GM21526 (cell line): ENCODE results near the gene ZNF764.
"Not testable (repeated sequence)": the region's sequence is repeated elsewhere in the genome, so short reads cannot be mapped to it uniquely, and the experiment has no call there.

ENCODE experiments used
- ATAC-seq: cut with Tn5 transposase; IDR thresholded peaks from one replicate; pipeline ENCODE4 v1.9.1; 2021; ENCODE audit warnings: moderate library complexity; ENCODE audit not compliant: unreplicated experiment, low FRiP score

Gene ZNF764

DNA sequence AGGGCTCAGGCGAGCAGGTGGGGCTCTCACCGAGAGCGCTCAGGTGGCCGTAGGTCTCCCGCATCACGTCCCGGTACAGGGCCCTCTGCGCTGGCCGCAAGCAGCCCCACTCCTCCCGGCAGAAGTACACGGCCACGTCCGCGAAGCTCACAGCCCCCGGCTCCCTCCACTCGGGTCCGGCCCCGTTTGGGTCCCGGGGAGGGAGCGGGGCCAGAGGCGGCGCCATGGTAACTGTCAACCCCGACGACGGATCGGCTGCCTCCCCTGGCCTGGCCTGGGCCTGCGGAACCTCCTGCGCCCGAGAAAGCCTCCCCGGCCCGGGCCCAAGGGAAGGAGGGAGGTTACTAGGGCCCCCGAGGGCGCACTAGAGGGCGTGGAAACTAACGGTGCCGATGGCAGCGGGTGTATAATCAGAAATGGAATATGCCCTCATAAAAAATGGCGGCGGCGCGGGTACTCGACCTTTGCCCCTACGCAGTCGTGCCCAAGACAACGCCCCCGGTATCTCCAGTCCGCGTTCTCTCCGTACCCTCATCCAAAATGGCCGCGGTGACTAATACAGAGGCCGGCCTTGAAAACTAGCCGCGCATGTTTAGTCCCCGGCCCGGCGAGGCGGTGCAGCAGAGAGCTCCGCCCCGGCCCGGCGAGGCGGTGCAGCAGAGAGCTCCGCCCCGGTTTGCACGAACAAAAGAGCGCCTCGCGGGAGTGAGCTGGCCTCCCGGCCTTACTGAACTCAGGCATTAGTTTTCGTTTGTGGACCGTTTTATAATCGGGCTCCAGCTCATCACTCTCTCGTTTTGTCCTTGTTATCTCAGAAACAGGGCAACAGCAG, at the start of gene ZNF764:
Gene ZNF764, minus strand, starts transcription at position 418 of the 832 bp plus-strand sequence. Its CDS starts 192 bp downstream, at position 226.
- ATAC-seq: peak; percentile 73

DNA sequence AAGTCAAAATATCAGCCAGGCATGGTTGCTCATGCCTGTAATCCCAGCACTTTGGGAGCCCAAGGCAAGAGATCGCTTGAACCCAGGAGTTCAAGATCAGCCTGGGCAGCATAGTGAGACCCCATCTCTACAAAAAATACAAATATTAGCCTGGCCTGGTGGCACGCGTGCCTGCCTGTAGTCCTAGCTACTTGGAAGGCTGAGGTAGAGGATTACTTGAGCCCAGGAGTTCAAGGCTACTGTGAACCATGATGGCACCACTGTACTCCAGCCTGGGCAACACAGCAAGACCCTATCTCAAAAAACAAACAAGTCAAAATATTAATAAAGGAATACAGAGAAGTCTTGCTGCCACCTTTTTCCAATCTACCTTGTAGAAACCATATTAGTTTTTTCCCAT, 47.8 kb upstream of the ZNF764 start:
- ATAC-seq: no peak

DNA sequence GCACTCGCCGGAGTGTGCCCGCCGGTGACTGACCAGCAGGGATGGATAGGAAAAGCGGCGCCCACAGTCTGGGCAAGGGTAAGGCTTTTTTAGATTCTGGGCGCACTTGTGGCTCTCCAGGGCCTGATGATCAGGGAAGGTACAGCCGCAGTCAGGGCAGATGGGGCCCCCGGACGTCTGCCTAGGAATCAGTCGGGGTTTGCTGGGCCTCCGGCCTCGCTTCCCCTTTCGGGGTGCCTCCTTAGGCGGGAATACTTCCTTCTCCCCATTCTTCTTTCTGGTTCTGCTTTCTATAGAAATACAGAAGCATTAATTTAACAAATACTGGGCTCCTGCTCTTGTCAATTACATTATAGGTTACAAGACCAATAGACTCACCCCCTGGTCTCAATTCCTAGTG, 47.0 kb upstream of the ZNF764 start:
- ATAC-seq: no peak

DNA sequence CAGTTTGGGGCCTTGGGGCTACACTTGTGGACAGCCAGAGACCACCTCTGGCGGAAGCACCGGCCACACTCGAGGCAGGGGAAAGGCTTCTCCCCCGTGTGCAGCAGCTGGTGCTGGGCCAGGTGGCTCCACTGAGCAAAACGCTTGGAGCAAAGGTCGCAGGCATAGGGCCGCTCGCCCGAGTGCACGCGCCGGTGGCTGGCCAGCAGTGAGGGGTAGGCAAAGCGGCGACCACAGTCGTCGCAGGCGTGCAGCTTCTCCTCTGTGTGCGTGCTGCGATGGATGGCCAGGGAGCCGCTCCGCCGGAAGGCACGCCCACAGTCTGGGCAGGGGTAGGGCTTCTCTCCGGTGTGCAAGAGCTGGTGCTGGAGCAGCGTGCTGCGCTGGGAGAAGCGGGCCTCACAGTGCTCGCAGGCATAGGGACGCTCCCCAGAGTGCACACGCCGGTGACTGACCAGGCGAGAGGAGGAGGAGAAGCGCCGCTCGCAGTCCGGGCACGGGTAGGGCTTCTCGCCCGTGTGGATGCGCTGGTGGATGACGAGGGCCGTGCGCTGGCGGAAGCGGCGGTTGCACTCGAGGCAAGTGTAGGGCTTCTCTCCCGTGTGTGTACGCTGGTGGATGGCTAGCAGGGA, 46.3 kb upstream of the ZNF764 start:
- ATAC-seq: no peak

DNA sequence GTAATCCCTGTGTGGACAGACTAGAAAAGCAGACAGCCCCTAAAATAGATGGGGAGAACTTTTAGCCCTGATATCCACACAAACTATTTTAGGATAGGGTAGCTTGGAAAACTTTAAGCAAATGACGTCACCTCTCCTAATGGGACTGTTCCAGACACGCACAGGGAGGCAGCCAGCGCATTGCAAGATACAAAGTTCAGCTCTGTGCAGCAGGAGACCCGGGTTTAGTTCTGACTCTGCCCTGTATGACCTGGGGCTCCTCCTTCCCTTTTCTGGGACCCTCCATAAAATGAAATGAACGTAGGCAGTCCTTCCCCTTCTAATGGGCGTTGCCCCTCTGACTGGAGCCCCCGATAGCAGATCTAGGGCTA, 45.8 kb upstream of the ZNF764 start:
- ATAC-seq: no peak

DNA sequence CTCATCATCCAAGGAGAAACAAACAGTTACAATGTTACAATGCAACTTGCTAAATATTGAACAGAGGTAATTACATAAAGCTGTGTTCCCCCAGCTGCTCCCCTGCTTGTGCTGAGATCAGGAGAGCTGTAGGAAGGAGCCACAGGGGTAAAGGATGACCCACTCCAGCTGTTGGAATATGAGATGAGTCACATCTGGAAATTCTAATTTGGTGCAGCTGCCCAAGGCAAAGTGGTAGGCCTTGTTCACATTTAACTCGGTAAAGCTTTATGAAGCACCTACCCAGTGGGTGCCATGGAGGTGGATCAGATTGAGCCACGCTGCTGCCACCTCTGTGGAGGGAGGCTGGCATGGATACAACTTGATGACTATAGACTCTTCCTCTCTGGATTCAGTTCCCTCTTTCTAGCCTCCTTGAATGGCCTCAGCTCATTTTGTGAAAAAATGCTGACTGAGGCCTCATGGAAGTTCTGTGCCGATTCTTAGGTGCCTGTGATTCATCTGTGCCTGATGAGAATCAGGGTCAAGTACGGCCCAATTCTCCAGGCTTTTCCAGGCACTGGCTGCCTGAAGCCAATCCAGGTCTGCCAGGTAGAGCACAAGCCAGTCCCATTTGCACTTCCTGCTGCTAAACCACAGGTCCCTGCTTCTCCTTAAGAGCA, 44.6 kb upstream of the ZNF764 start:
- no peak for ATAC-seq

DNA sequence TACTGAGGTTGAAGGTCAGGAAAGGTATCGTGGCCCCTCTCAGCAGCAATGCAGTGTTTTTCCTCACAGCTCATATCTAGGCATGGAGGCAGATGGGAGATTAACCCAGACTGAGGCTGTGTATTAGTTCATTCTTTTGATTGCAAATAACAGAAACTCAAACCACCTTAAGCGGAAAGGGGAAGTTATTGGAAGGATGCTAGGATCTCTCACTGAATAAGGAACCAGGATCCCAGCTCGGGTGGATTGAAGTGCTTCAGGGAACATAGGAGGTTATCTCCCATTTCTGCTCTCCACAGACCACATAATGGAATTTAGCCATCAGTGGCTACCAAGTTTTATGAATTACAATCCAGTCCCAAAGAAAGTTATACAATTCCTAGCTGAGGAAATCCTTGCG, 43.8 kb upstream of the ZNF764 start:
- no peak for ATAC-seq

DNA sequence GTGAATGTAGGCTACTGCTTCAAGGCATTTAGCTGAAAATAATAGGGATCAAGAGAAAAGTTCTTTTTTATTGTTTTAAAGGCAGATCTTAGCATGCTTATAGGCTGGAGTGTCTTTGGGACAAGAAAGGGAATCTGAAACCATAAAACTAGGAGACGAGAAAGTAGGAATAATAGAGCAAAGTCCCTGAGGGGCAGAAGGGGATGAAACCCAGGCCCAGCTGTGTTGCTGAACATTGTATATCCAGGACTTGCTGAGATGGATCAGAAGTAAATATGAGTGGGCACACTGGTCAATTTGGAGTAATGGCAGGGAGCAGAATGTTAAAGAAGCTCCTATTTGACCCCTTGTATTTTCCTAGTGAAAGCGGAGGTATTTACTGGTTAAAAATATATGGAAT, 42.8 kb upstream of the ZNF764 start:
- no peak for ATAC-seq

DNA sequence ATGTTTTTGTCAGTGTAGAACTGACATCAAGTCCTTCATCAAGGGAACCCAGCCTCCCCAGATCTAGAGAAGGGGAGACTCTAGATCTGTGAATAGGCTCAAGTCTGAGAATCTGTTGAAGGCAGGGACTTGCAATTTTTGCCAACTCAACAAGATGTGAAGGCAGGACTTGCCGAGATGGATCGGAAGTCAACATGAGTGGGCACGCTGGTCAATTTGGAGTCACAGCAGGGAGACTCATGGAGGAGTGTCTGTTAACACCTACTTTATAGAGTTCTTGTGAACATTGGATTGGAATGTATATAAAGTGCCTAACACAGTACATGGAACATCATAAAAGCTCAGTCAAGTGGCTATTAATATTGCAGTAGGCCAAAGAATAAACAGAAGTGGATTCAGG, 42.0 kb upstream of the ZNF764 start:
- ATAC-seq: no peak

DNA sequence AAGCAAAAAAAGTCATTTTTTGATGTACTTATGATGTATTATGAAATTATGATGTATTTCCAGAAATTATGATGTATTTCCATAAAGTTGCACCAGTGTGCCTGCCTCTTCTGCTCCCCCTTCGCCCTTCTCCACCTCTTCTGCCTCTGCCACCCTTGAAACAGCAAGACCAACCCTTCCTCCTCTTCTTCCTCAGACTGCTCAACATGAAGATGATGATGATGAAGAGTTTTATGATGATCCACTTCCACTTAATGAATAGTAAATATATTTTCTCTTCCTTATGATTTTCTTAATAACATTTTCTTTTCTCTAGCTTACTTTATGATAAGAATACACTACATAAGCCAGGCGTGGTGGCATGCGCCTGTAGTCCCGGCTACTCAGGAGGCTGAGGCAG, 34.7 kb upstream of the ZNF764 start:
- ATAC-seq: no peak

DNA sequence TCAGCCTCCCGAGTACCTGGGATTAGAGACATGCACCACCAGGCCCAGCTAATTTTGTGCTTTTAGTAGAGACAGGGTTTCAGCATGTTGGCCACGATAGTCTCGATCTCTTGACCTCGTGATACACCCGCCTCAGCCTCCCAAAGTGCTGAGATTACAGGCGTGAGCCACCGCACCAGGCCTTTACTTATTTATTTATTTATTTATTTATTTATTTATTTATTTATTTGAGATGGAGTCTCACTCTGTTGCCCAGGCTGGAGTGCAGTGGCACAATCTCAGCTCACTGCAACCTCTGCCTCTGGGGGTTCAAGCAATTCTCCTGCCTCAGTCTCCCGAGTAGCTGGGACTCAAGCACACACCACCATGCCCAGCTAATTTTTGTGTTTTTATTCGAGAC, 32.7 kb upstream of the ZNF764 start:
- not testable (repeated sequence) for ATAC-seq

DNA sequence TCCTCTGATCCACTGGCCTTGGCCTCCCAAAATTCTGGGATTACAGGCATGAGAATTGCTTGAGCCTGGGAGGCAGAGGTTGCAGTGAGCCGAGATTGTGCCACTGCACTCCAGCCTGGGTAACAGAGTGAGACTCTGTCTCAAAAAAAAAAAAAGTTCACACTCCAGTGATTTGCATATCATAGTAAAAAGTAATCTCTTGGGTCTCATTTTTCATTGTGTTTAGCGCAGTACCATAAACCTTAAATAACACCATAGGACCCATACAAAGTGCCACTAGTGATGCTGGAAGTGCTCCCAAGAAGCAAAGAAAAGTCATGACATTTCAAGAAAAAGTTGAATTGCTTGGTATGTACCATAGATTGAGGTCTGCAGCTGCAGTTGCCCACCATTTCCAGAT, 31.4 kb upstream of the ZNF764 start:
- not testable (repeated sequence) for ATAC-seq

DNA sequence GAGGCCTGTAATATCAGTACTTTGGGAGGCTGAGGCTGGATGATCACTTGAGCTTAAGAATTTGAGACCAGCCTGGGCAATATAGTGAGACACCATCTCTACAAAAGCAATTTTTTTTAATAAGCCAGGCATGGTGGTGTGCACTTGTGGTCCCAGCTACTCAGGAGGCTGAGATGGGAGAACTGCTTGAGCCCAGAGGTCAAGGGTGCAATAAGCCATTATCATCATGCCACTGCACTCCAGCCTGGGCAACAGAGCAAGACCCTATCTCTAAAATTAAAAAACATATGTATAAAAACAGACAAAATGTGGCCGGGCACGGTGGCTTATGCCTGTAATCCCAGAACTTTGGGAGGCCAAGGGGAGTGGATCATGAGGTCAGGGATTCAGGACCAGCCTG, 30.5 kb upstream of the ZNF764 start:
- ATAC-seq: no peak

DNA sequence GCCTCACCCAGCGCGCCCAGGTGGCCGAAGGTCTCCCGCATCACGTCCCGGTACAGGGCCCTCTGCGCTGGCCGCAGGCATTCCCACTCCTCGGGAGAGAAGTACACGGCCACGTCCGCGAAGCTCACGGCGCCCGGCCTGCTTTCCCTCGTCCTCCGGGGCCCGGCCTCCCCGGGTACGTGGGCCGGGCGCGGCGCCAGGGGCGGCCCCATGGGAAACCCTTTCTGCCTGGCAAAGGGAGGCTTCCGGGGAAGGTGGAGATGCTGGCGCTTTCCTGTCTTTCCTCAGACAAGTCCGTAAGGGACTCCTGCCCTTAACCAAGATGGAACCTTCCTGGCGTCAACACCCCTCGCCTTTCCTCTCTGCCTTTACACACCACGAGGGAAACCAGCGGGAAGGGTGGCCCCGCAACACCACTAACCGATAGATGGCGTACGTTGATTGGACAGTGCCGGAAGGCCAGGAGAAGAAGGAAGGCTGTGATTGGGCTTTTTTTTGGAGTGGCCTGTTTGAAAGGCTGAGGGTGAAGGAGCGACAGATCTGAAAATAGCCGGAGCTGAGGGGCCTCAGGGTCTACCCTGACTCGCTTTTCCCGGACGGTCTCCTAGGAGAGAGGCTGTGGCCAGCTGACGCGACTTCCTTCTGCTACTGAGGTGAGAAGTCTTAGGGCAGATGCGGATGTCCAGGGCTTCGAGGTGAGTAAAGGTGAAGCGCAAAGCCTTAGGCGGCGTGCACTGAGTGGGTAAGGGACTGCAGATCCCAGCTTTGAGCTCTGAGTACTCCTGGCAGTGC, 27.4 kb upstream of the ZNF764 start, which contains the start of gene ZNF785:
Gene ZNF785, minus strand, starts transcription at position 298 of the 792 bp plus-strand sequence. Its CDS starts 86 bp downstream, at position 212.
- ATAC-seq: peak; percentile 79

DNA sequence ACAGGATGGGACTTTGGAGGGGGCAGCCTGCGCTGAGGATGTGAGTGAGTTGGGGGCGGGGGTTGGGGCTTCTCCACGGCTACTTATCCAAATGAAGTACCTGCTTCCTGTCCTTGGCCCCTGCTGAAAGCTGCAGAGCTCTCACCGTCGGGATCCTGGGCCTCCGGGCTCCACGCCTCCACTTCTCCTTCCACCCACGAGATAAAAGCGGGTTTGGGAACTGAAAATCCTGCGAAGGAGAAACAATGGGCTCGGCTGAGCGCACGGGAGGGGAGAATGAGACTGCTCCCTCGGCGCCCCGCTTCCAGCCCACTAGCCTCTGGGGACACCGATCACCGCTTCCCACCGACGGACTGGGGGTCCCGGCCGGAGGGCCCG, 26.8 kb upstream of the ZNF764 start:
- ATAC-seq: peak; percentile 26

DNA sequence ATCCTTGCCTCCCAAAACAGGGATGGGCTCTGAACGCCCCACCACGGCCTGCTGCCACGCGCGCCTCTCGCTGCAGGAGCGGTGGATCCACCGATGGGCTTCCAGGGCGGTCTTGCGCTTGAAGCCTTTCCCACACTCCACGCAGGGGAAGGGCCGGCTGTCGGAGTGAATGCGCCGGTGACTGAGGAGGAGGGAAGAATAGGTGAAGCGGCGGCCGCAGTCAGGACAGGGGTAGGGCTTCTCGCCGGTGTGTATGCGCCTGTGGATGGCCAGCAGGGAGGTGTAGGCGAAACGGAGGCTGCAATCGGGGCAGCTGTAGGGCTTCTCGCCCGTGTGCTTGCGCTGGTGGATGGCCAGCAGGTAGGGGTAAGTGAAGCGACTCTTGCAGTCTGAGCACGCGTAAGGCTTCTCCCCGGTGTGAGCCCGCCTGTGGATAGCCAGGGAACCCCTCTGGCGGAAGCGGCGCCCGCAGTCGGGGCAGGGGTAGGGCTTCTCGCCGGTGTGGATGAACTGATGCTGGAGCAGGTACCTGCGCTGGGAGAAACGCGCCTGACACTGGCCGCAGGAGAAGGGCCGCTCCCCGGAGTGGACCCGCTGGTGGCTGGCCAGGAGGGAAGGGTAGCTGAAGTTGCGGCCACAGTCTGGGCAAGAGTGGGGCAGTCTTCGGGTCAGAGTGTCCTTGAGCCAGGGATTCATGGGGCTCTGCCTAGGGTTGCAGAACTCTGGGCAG, 24.6 kb upstream of the ZNF764 start:
- no peak for ATAC-seq

DNA sequence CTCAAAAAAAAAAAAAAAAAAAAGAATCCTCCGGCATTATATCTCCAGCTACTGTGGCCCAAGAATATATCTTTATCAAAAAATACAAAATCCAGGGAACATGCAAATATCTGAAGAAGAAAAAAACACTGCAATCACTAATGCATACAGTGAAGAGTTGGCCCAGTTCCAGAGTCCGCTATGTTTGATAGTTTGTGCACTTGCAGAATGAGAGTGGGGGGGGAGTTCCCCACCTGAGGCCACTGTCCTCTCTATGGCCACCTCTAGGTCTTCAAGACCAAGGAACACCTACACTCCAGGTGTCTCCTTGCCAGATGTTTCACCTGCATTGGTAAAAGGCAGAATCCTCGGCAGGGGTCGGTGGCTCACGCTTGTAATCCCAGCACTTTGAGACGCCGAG, 23.3 kb upstream of the ZNF764 start:
- no peak for ATAC-seq

DNA sequence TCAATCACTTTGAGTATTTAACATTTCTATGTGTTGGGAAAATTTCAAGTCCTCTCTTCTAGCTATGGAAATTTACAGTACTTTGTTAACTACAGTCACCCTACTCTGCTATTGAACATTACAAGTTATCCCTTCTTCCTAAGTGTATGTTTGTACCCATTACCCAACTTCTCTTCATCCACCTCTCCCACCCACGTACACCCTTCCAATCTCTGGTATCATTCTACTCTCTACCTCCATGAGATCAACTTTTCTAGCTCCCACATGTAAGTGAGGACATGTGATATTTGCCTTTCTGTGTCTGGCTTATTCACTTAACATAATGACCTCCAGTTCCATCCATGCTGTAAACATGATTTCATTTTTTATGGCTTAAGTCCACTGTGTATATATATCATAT, 16.5 kb upstream of the ZNF764 start:
- ATAC-seq: no peak

DNA sequence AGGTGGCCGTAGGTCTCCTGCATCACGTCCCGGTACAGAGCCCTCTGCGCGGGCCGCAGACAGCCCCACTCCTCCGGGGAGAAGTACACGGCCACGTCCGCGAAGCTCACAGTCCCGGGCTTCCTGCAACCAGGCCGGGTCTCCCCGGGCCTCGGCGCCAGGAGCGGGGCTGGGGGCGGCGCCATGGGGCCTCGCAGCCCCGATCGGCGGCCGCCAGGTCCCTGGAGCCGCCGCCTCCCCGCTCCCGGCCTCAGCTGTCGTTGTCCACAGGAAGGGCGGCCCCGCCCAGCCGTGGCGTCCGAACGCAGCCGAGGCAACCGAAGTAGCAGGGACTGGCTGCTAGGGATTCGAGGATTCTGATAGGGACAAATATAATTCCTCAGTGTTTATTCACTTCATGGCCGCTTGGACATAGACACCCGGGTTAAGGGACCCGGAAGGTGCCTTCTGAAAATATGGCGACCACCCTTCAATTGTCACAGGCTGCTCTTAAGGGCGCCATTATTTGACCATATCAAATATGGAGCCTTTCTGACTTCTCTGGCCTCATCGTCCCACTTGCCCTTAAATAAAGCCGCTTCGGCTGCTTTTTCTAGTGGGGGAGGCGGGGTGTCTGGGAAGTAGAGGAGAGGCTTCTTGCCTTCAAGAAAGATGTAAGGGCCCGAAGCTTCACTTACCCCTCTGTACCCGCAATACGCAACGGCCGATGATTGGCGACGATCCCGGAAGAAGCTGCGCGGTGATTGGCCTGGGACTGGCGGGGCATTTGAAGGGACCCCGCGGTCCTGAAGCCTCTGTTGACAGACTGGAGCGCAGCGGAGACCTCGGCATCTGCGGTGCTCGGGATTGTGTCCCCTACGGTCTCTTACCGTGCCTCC, 13.5 kb upstream of the ZNF764 start, which contains the start of gene ZNF688:
Gene ZNF688, minus strand, starts transcription at position 270 of the 878 bp plus-strand sequence. Its CDS starts 85 bp downstream, at position 185.
- ATAC-seq: peak; percentile 59
